Dendritic cell treated with granulocyte-macrophage colony-stimulating factor and Interleukin-4, amounts not matched to agents 40 ng/mL and 50 ng/mL, for 4 days (primary cell): ENCODE results near the gene TLR7.

Experiments used
- H3K27ac Mint-ChIP-seq: one replicate; pipeline ENCODE4 v1.8.0; 2022; ENCODE audit warnings: mild to moderate bottlenecking, mixed read lengths
- H3K27me3 Mint-ChIP-seq: one replicate; pipeline ENCODE4 v1.8.0; 2022; ENCODE audit warnings: mild to moderate bottlenecking, mixed read lengths
- H3K36me3 Mint-ChIP-seq: one replicate; pipeline ENCODE4 v1.8.0; 2022; ENCODE audit warnings: low read depth, mixed read lengths
- H3K4me1 Mint-ChIP-seq: one replicate; pipeline ENCODE4 v1.8.0; 2022; ENCODE audit warnings: low read depth, mixed read lengths
- H3K4me3 Mint-ChIP-seq: one replicate; pipeline ENCODE4 v1.8.0; 2022; ENCODE audit warnings: mild to moderate bottlenecking, moderate library complexity, mixed read lengths
- H3K9me3 Mint-ChIP-seq: one replicate; pipeline ENCODE4 v1.8.0; 2022; ENCODE audit warnings: mixed read lengths
- intact Hi-C: fragments of 100-400 bp; cut with micrococcal nuclease; formaldehyde crosslinking; loops from one replicate; pipeline ENCODE4 v1.15.0; 2022

The TLR7 gene

DNA sequence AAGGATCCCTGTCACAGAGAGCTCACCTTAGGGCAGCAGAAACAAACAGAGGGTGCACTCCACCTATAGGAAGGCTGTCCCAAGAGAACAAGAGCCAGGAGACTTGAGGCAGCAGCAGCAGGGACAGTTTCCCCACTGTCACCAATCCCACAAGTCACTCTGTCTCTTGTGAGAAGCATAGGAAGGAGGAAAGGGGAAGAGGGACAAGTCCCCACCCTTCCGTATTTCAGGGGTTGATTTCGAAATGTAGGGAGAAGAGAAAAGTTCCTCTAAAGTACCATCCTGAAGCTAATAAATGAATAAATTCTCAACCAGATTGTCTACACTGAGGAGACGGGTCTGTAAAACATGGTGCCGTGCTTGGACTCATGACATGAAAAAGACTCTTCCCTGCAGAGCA is 30.1 kb downstream of the TLR7 start:
- H3K27ac Mint-ChIP-seq, result peak overlapping the region; percentile 72

DNA sequence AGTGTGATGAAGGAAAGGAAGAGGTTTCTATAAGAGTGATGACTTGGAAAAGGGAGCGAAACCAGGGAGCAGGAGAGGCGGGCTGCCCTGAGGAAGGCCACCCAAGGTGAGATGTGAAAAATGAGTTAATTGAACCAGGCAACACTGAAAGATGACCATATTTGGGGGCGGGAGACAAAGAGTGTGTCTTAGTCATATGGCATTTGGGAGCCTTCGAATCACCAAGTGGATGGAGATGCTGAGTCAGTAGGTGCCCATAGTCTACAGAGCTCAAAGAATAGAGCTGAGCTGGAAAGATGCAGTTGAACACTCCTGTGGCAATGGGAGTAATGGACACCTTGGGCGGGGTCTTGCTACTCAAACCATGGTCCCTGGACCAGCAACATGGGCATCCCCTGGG is 31.2 kb downstream of the TLR7 start:
- Mint-ChIP-seq H3K4me1 (peaks cover 35% of the 10 kb centered on the region), H3K4me3 (no peak overlapping the region), H3K36me3 (no peaks in the 10 kb centered on the region), H3K27me3 (no peaks in the 10 kb centered on the region), H3K9me3 (no peaks in the 10 kb centered on the region), H3K27ac (no peak overlapping the region)
- intact Hi-C loops, result loop anchor here (10.0 kb wide), 1 partner anchor 193 kb away; no protein-coding TSS in a partner anchor

More for the DNA sequence above, 30.1 kb downstream of the TLR7 start:
- no peak overlapping the region for H3K4me3 Mint-ChIP-seq
- H3K27me3 Mint-ChIP-seq, result no peaks in the 10 kb centered on the region
- H3K4me1 Mint-ChIP-seq, result peaks cover 40% of the 10 kb centered on the region
- H3K9me3 Mint-ChIP-seq, result no peaks in the 10 kb centered on the region
- intact Hi-C loops, result loop anchor here (10.0 kb wide), 1 partner anchor 192 kb away; no protein-coding TSS in a partner anchor
- no peaks in the 10 kb centered on the region for H3K36me3 Mint-ChIP-seq

DNA sequence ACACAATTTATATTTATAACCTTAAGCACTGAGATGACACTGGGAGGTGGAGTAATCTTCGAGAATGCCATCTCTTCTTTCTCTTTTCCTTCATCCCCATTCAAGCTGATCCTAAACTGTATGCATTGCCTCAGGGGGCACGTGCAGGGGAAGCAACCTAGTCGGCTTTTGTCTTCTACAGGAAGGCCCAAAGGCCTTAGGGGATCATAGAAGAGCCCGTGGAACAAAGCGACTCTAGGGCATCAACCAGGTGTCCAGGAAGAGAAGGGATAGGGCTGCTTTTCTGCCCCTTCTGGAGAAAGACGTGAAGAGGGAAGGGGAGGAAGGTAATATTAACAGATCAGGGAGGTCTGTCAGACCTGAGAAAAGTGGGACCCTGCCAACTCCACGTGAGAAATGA is 32.6 kb downstream of the TLR7 start:
- intact Hi-C loops, result loop anchor here (10.0 kb wide), 1 partner anchor 195 kb away; no protein-coding TSS in a partner anchor
- Mint-ChIP-seq H3K4me1 (peaks cover 42% of the 10 kb centered on the region), H3K27ac (no peak overlapping the region), H3K9me3 (no peaks in the 10 kb centered on the region), H3K27me3 (no peaks in the 10 kb centered on the region), H3K36me3 (no peaks in the 10 kb centered on the region), H3K4me3 (no peak overlapping the region)

DNA sequence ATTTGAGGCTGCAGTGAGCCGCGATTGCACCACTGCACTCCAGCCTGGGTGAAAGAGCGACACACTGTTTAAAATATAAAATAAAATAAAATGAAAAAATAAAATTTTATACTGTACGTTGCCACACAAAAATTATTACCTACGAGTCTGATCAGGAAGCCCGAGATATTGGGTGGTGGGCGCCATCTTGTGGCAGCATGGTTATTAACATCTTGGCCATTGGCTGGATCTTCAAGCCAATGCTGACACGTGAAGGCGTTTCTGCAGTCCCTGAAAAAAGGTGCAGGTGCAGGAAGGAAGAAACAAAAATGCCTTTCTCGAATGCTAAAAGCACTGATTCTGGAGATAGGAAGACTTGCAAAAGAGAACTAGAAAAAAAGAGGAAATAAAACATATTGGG is 34.6 kb downstream of the TLR7 start:
- H3K4me1 Mint-ChIP-seq, result peaks cover 38% of the 10 kb centered on the region
- no peak overlapping the region for H3K27ac Mint-ChIP-seq
- intact Hi-C loops, result no loop called here
- no peak overlapping the region for H3K4me3 Mint-ChIP-seq
- no peaks in the 10 kb centered on the region for H3K27me3 Mint-ChIP-seq
- H3K36me3 Mint-ChIP-seq, result no peaks in the 10 kb centered on the region
- H3K9me3 Mint-ChIP-seq, result no peaks in the 10 kb centered on the region

DNA sequence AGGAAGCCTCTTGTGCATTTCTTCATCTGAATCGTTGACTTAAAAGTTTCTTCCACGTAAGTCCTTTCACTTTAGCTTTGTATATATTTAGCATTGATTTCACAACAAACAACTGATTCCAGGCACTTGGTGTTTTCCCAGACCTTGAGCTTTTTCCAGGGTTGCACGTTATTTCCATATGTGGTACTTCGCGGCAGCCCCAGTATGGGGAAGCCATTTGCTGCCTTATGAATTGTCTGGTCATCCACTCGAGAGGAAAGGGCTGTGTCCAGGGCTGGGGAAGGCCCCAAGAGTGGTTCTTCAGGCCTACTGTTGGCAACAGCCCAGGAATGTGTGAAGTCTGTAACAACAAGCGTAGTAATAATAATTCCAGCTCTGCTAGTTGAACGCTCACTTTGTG is 36.8 kb downstream of the TLR7 start:
- H3K4me3 Mint-ChIP-seq, result no peak overlapping the region
- intact Hi-C loops, result no loop called here
- H3K4me1 Mint-ChIP-seq, result peaks cover 33% of the 10 kb centered on the region
- no peaks in the 10 kb centered on the region for H3K27me3 Mint-ChIP-seq
- no peaks in the 10 kb centered on the region for H3K9me3 Mint-ChIP-seq
- no peak overlapping the region for H3K27ac Mint-ChIP-seq
- no peaks in the 10 kb centered on the region for H3K36me3 Mint-ChIP-seq

DNA sequence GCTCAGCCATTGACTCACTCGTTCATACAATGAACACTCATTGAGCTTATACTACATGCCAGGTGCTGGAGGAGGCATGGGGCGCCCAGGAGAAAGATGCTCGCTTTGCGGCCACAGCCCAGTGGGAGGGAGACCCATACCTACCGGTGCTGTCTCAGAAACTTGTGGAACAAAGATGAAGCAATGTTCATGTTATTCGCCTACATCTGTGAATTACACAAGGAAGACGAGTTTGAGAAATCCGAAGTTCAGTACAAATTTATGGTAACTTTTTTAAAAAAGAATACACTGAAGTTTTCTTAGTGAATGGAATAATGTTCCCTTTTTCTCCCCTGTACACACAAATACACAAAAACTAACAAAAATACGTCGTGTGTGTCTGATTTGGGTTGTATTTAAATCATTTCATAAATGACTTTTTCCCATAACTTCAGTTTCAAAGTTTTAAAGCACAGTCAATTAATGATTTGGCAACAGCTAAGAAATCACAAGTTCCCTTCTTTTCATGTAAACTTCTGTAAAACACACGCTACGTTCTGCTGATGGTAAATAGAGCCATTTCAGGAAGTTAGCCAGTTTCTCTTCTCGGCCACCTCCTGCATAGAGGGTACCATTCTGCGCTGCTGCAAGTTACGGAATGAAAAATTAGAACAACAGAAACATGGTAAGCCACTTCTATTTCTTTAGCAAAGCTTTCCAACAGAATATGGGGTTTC is 39.3 kb downstream of the TLR7 start, which contains the start of gene TLR8:
Gene TLR8 (plus strand): TSS at position 575 of the 716 bp plus-strand sequence. CDS start 87 bp downstream, at position 662.
- Mint-ChIP-seq H3K4me1 (peaks cover 49% of the 10 kb centered on the region), H3K9me3 (no peaks in the 10 kb centered on the region), H3K4me3 (peak within 1 kb of the TSS; percentile 78), H3K36me3 (peaks cover 5% of the 10 kb centered on the region), H3K27me3 (no peaks in the 10 kb centered on the region), H3K27ac (peak within 1 kb of the TSS; percentile 80)
- intact Hi-C loops, result no loop called here

DNA sequence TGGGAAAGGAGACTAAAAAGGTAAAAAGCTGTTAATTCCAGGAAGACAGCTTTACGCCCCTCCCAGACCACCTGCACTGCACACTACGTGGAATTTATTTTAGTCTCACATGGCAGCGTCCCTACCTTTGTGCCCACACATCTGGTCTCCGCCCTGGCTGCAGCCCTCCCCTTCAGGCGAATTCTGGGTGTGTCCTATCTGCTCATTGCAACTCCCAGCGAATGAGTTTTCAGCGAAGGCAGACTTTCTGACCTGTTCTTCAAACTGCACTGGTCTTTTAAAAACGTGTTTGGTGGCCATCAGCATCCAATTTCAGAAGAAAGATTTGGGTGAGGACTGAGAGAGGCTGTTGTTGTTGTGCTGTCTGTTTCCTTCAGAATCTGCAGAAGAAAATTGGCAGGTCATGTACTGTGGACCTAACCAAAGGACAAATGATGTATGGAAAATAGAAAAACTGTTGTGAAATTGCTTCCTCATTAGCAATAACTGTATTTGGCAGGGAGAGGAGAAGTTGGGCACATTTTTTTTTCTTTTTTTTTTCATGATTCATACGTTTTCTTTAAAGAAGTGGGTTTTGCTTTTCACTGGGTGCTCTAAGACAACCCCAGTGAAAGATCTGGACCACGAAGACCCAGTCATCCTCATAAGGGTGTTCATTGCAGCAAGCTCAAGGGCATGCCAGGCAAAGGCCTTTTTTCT is 43.7 kb downstream of the TLR7 start:
- peak overlapping the region; percentile 64 for H3K4me3 Mint-ChIP-seq
- no peaks in the 10 kb centered on the region for H3K9me3 Mint-ChIP-seq
- intact Hi-C loops, result no loop called here
- H3K27ac Mint-ChIP-seq, result peak overlapping the region; percentile 79
- H3K4me1 Mint-ChIP-seq, result peaks cover 49% of the 10 kb centered on the region
- H3K36me3 Mint-ChIP-seq, result peaks cover 41% of the 10 kb centered on the region
- H3K27me3 Mint-ChIP-seq, result no peaks in the 10 kb centered on the region

DNA sequence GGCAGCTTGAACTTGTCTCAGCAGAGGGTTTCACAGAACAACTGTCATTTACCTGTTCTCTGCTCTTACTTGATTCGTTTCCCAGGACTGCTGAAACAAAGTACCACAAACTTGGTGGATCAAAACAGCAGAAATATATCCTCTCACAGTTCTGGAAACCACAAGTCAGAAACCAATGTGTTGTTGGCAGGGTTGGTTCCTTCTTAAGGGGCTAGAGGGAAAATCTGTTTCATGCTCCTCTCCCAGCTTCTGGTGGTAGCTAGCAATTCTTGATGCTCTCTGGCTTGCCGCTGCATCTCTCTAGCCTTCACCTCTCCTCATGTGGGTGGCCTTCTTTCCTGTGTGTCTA is 44.2 kb downstream of the TLR7 start:
- intact Hi-C loops, result no loop called here
- Mint-ChIP-seq H3K4me1 (peaks cover 52% of the 10 kb centered on the region), H3K27me3 (no peaks in the 10 kb centered on the region), H3K36me3 (peaks cover 45% of the 10 kb centered on the region), H3K4me3 (peak overlapping the region; percentile 64), H3K9me3 (no peaks in the 10 kb centered on the region), H3K27ac (peak overlapping the region; percentile 79)

DNA sequence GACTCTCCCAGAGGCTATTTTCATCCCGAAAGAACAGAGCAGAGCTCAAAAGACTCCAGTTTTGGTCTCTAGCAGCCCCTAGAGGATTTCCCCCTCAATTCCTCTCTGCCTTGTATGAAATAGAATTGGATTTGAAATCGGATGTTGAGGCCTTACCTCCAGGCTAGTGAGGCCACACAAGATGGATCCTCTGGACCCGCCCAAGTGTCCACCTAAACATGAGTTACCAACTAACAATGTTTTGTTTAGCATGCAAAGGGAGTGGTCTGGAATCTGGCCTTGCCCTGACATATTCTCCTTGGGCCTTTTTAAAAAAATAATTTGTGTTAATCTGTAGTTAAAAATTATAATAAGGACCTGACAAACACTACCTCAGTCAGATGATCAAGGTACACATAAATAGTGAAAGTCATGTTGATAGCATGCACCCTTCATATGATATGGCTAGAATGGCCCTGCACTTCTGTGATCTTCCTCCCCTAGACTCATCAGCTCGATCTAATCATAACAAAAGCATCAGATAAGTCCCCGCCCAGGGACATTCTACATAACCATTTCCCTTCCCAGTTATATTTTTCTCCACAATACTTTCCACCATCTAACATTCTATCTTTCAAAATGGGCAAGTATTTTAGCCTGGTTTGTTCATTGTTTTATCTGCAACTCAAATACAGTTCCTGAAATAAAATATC is 46.1 kb downstream of the TLR7 start:
- Mint-ChIP-seq H3K4me1 (peaks cover 60% of the 10 kb centered on the region), H3K9me3 (no peaks in the 10 kb centered on the region), H3K27ac (no peak overlapping the region), H3K27me3 (no peaks in the 10 kb centered on the region), H3K36me3 (peaks cover 55% of the 10 kb centered on the region), H3K4me3 (no peak overlapping the region)
- intact Hi-C loops, result no loop called here

DNA sequence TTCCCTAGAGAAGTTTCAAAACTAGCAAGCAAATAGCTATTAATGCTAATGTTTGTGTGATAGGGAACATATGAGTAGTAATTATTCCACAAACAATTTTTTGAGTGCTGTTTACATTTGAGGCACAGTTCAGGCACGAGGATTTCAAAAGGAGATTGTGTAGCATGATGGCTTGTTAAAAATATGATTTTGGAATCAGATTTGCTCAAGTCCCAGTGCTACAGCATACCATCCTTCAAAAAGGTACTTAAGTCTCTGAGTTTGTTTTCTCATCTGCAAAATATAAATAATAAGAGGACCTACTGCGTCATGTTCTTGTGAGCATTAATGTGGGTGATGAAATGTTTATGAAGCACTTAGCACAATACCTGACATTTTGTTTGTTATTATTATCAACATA is 50.9 kb downstream of the TLR7 start:
- Mint-ChIP-seq H3K27ac (no peak overlapping the region), H3K4me1 (peaks cover 30% of the 10 kb centered on the region), H3K27me3 (no peaks in the 10 kb centered on the region), H3K9me3 (no peaks in the 10 kb centered on the region), H3K4me3 (no peak overlapping the region), H3K36me3 (peaks cover 71% of the 10 kb centered on the region)
- intact Hi-C loops, result no loop called here

DNA sequence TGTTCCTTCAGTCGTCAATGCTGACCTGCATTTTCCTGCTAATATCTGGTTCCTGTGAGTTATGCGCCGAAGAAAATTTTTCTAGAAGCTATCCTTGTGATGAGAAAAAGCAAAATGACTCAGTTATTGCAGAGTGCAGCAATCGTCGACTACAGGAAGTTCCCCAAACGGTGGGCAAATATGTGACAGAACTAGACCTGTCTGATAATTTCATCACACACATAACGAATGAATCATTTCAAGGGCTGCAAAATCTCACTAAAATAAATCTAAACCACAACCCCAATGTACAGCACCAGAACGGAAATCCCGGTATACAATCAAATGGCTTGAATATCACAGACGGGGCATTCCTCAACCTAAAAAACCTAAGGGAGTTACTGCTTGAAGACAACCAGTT is 52.2 kb downstream of the TLR7 start:
- H3K36me3 Mint-ChIP-seq, result peaks cover 63% of the 10 kb centered on the region
- no peak overlapping the region for H3K27ac Mint-ChIP-seq
- H3K4me3 Mint-ChIP-seq, result no peak overlapping the region
- peaks cover 30% of the 10 kb centered on the region for H3K4me1 Mint-ChIP-seq
- intact Hi-C loops, result no loop called here
- peaks cover under 1% of the 10 kb centered on the region for H3K9me3 Mint-ChIP-seq
- H3K27me3 Mint-ChIP-seq, result no peaks in the 10 kb centered on the region

DNA sequence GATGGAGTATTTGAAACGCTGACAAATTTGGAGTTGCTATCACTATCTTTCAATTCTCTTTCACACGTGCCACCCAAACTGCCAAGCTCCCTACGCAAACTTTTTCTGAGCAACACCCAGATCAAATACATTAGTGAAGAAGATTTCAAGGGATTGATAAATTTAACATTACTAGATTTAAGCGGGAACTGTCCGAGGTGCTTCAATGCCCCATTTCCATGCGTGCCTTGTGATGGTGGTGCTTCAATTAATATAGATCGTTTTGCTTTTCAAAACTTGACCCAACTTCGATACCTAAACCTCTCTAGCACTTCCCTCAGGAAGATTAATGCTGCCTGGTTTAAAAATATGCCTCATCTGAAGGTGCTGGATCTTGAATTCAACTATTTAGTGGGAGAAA is 52.7 kb downstream of the TLR7 start:
- H3K4me1 Mint-ChIP-seq, result peaks cover 25% of the 10 kb centered on the region
- H3K27ac Mint-ChIP-seq, result no peak overlapping the region
- H3K9me3 Mint-ChIP-seq, result peaks cover 6% of the 10 kb centered on the region
- intact Hi-C loops, result no loop called here
- no peaks in the 10 kb centered on the region for H3K27me3 Mint-ChIP-seq
- peaks cover 57% of the 10 kb centered on the region for H3K36me3 Mint-ChIP-seq
- no peak overlapping the region for H3K4me3 Mint-ChIP-seq

DNA sequence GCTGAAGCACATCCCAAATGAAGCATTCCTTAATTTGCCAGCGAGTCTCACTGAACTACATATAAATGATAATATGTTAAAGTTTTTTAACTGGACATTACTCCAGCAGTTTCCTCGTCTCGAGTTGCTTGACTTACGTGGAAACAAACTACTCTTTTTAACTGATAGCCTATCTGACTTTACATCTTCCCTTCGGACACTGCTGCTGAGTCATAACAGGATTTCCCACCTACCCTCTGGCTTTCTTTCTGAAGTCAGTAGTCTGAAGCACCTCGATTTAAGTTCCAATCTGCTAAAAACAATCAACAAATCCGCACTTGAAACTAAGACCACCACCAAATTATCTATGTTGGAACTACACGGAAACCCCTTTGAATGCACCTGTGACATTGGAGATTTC is 54.1 kb downstream of the TLR7 start:
- Mint-ChIP-seq H3K9me3 (peaks cover 13% of the 10 kb centered on the region), H3K27ac (no peak overlapping the region), H3K4me3 (no peak overlapping the region), H3K27me3 (no peaks in the 10 kb centered on the region), H3K4me1 (peaks cover 14% of the 10 kb centered on the region), H3K36me3 (peaks cover 45% of the 10 kb centered on the region)
- intact Hi-C loops, result no loop called here
